T follicular helper cell (primary cell): ENCODE results near the gene CELF1.

ENCODE experiments used
- DNase-seq: peaks from one replicate; pipeline ENCODE4 v3.0.0-alpha.2; 2020; ENCODE audit warnings: low read depth

Gene CELF1

GRCh38 chr11:47417712-47418111 is 135.2 kb downstream of the CELF1 start:
- DNase-seq, result no peak

DNA sequence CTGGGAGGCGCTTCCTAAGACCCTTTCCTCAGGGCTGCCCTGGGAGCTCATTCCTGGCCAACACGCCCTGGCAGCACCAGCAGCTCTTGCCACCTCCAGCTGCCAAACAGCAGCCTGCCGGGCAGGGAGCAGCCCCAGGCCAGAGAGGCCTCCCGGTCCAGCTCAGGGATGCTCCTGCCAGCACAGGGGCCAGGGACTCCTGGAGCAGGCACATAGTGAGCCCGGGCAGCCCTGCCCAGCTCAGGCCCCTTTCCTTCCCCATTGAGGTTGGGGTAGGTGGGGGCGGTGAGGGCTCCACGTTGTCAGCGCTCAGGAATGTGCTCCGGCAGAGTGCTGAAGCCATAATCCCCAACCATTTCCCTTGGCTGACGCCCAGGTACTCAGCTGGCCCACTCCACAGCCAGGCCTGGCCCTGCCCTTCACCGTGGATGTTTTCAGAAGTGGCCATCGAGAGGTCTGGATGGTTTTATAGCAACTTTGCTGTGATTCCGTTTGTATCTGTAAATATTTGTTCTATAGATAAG is 136.9 kb downstream of the CELF1 start:
- no peak for DNase-seq
